Astrocyte of the spinal cord (primary cell): ENCODE data around the gene DPEP1.

Source experiments
- DNase-seq: peaks from one replicate; pipeline ENCODE4 v3.0.0; 2011; ENCODE audit warnings: low read depth, low spot score
- H3K4me3 ChIP-seq: 2 replicates; pipeline ENCODE4 v1.5.1; 2011; ENCODE audit warnings: low read depth, mild to moderate bottlenecking, low read length, moderate library complexity
- in situ Hi-C: cut with HindIII; loops from 2 replicates; pipeline ENCODE4 v1.10.0; 2017; ENCODE audit warnings: low sequenced_read_pairs
- TF ChIP-seq, protein P1 (sequence below): IDR thresholded peaks from 2 replicates; pipeline ENCODE4 v1.5.1; 2012; ENCODE audit warnings: low read depth, mild to moderate bottlenecking, low read length, inconsistent platforms

Gene DPEP1

DNA sequence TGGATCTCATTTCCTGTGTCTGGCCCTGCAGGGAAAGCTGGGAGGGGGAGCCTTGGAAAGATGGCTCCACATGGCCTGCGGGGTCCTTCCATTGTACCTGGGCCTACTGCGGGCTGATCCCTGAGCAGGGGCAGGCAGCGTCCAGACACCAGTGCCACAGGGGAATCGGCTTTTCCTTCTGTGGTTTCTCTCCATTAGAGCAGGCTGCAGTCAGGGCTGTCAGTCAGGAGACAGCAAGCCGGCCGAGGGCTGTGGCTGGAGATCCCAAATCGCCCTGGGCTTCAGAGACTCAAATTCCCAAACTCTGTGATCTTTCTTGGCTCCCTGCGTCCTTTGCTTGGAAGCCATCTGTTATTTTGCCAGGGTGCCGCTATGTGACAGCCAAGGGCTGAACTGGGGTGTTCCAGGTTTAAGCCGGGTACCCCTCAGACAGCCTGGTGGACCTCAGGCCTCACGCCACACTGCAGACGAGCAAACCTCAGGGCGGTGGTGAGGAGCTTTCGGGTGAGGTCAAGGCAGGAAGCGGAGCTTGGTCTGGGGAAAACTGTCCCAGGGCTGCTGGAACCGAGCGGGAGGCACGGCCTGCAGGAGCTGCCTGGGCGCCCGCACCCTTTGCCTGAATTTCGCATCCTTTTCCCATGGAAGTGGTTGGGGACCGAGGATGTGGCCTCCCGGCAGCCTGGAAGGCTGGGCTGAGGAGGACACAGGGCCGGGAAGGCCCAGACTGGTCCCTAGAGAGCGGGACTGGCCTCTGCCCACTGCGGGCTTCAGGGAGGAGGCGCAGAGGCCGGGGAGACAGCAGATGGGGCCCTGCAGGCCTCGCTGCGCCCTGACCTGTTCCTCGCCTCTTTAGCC is 39.4 kb upstream of the DPEP1 start:
- in situ Hi-C loops: no loop called here
- DNase-seq: no peak
- peak overlapping the region; percentile 20 for H3K4me3 ChIP-seq
- TF ChIP-seq, protein P1, sequence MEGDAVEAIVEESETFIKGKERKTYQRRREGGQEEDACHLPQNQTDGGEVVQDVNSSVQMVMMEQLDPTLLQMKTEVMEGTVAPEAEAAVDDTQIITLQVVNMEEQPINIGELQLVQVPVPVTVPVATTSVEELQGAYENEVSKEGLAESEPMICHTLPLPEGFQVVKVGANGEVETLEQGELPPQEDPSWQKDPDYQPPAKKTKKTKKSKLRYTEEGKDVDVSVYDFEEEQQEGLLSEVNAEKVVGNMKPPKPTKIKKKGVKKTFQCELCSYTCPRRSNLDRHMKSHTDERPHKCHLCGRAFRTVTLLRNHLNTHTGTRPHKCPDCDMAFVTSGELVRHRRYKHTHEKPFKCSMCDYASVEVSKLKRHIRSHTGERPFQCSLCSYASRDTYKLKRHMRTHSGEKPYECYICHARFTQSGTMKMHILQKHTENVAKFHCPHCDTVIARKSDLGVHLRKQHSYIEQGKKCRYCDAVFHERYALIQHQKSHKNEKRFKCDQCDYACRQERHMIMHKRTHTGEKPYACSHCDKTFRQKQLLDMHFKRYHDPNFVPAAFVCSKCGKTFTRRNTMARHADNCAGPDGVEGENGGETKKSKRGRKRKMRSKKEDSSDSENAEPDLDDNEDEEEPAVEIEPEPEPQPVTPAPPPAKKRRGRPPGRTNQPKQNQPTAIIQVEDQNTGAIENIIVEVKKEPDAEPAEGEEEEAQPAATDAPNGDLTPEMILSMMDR: no peak

DNA sequence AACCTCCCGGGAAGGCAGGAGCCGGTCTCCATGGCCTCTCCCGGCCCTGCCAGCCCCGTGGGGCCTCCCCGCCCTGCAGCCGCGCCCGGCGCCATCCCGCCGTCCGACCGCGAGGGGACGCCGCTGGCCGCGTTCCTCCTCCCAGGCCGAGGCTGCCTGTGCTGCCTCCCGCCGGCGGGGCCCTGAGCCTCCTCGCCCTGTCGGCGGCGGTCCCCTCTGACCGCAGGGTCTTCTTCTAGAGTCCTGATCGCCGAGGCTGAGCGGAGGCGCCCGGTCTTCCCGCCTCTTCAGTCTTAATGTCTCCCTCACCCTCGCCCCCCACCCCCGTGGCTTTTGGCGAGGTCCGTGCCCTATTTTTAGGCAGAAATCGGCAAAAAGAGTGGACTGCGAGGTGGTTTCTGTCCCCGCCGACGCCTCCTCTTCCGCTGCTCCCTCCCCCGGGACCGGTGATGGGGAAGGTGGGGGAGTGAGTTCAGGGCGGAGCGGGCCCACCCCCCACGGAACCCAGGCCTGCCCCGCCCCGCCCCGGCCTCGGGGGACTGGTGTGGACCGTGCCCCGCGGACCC is 38.7 kb upstream of the DPEP1 start:
- in situ Hi-C loops: no loop called here
- TF ChIP-seq, protein P1: peak; percentile 75
- DNase-seq: peak; percentile 72
- H3K4me3 ChIP-seq: peak overlapping the region; percentile 46

DNA sequence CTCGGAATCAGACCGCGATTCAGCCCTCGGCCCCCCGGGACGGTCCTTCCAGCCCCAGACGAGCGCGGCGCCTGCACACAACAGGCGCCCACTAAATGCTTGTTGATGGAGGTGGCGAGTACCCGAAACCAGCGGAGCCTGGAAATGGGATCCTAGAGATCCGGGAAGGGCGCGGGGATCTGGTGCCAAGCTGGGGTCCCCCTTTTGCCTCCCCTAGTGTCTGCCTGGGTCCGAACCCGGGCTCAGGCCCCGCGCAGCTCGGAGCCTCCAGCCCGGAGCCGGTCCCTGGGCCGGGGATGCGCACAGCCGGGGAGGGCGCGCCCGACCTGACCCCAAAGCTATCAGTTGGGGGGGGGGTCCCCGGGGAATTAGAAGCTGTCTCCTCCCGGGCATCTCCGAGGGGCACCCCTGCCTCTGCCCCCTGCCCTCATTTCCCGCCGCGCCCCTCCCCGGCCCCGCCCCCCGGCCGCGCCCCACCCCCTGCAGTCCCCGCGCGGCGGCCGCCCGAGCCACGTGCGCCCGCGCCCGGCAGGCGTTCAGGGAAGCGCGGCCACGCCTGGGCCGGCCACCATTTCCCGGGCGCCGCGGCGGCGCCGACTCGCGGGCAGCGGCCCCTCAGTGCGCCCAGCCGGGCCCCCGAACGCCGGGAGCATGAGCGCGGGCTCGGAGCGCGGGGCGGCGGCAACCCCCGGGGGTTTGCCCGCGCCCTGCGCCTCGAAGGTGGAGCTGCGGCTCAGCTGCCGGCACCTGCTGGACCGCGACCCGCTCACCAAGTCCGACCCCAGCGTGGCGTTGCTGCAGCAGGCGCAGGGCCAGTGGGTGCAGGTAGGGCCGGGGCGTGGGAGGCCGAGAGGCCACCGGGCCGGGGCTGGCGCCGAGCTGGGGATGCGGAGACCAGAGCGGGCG is 37.9 kb upstream of the DPEP1 start, which contains the start of gene CPNE7:
Gene CPNE7 (plus strand): TSS at position 512 of the 906 bp plus-strand sequence. CDS start 140 bp downstream, at position 652.
- H3K4me3 ChIP-seq: peak within 1 kb of the TSS; percentile 46
- in situ Hi-C loops: no loop called here
- TF ChIP-seq, protein P1: no peak
- DNase-seq: peak; percentile 9

DNA sequence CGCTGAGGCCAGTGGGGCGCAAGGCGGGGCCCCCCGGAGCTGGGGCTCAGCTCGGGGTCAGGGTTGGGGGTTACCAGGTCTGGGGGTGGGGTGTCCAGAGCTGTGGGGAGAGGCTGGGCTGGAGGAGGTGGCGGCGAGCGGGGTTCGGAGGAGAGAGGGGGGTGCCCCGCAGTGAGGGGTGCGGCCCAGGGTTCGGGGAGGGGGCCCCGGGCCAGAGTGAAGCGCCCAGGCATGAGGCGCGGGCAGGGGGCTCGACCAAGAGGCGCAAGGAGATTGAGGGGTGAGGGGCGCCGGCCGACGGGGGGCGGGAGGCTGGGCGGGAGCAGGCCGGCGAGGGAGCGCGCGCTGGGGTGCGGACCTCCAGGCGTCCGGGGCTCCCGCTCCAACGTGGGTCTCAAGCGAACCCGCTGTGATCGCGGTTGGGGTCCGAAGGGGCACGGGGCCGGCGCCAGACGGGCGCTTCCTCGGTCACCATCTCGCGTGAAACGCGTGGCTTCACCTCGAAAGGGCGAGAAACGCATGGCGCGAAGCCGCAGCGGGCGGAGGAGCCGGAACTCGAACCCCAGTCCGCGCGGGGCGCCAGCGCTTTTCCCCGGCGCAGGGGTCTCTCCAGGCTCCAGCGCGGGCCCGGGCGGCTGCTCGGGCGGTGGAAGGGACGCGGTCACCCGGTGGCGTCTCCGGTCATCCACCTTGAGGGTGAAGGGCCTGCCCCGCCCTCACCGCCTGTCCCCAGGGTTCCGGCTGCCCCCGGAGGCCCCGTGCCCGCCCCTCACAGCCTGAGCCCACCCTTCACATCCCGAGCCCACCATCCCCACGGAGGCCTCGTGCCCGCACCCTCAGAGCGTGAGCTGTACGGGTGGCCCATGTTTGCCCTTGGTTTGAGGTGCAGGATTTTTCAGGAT is 37.0 kb upstream of the DPEP1 start:
- H3K4me3 ChIP-seq: peak overlapping the region; percentile 46
- in situ Hi-C loops: no loop called here
- TF ChIP-seq, protein P1: no peak
- DNase-seq: no peak

DNA sequence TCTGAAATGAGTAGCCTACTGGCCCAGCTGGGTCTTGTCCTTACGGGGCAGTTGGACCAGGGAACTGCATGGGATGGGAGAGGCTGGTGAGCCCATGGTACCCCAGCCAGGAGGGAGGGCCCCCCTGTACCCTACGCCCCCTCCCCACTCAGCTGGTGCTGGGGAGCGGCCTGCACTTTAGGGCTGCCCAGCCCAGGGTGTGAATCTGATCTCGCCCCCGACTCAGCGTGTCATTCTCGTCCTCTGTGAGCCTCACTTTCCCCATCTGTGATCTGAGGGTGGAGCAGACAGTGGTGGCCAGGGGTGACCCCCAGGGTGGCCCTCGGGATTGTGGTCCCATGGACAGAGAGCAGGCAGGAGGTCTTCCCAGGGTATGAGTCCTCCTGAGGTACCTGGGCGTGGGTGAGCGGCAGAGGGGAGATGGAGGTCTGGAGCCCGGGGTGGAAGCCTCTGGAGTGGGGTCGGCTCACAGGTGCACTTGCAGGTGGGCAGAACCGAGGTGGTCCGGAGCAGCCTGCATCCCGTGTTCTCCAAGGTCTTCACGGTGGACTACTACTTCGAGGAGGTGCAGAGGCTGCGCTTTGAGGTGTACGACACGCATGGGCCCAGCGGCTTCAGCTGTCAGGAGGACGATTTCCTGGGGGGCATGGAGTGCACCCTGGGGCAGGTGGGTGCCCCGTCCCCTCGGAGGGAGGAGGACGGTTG is 36.2 kb upstream of the DPEP1 start:
- H3K4me3 ChIP-seq: peak overlapping the region; percentile 46
- no peak for DNase-seq
- TF ChIP-seq, protein P1: no peak
- in situ Hi-C loops: no loop called here
